Caco-2 (cell line): ENCODE measurements around the gene TSC22D2. TPM values are rescaled to one million over a fixed set of nuclear protein-coding genes. Genes with fewer than 3 reads are reported as not detected.

Source experiments
- BruUV-seq: library from RNA; stranded (reverse); fragments of 400-500 nt; replicated peaks from 2 replicates; lab custom pipeline; 2021; lab: Mats Ljungman, UMichigan
- CTCF ChIA-PET: fragments of 300-600 bp; sonication (Branson Sonifier 250); formaldehyde crosslinking; loops from one replicate; lab custom pipeline; 2022; ENCODE audit warnings: antibody characterized with exemption; lab: Charles Lee
- POLR2A ChIA-PET: fragments of 300-600 bp; sonication (Branson Sonifier 250); formaldehyde crosslinking; loops from one replicate; lab custom pipeline; 2022; ENCODE audit warnings: antibody characterized with exemption; lab: Charles Lee
- DNase-seq, 2 experiments: peaks; one replicate each; pipeline versions ENCODE4 v3.0.0 to v3.0.0-alpha.2; 2020 to 2022
- H3K27me3 ChIP-seq: replicated peaks from 2 replicates; pipeline ENCODE4 v1.6.0; 2011; ENCODE audit warnings: low read length; ENCODE audit not compliant: control insufficient read depth, insufficient read depth
- H3K36me3 ChIP-seq: 2 replicates; pipeline ENCODE4 v1.5.1; 2011; ENCODE audit warnings: low read length; ENCODE audit not compliant: control insufficient read depth, insufficient read depth
- H3K4me1 ChIP-seq: fragments of 250-450 bp; sonication (Bioruptor Pico); 2 replicates; pipeline ENCODE4 v1.5.1; 2020; ENCODE audit warnings: mild to moderate bottlenecking
- H3K4me3 ChIP-seq: 2 replicates; pipeline ENCODE4 v1.5.1; 2011; ENCODE audit warnings: low read depth, mild to moderate bottlenecking, control low read depth, low read length
- H3K9me3 ChIP-seq: fragments of 250-450 bp; sonication (Bioruptor Pico); 2 replicates; pipeline ENCODE4 v1.5.1; 2020; ENCODE audit warnings: mild to moderate bottlenecking, moderate library complexity
- H3K27ac Mint-ChIP-seq: one replicate; pipeline ENCODE4 v1.8.0; 2022; ENCODE audit warnings: mixed read lengths; ENCODE audit not compliant: unreplicated experiment
- H3K27me3 Mint-ChIP-seq: one replicate; pipeline ENCODE4 v1.8.0; 2022; ENCODE audit warnings: mixed read lengths; ENCODE audit not compliant: insufficient read depth, unreplicated experiment
- H3K36me3 Mint-ChIP-seq: one replicate; pipeline ENCODE4 v1.8.0; 2022; ENCODE audit warnings: mild to moderate bottlenecking, mixed read lengths; ENCODE audit not compliant: insufficient read depth, unreplicated experiment
- H3K4me1 Mint-ChIP-seq: one replicate; pipeline ENCODE4 v1.8.0; 2022; ENCODE audit warnings: low read depth, mixed read lengths; ENCODE audit not compliant: unreplicated experiment
- H3K4me3 Mint-ChIP-seq: one replicate; pipeline ENCODE4 v1.8.0; 2022; ENCODE audit warnings: mild to moderate bottlenecking, moderate library complexity, mixed read lengths; ENCODE audit not compliant: unreplicated experiment
- H3K9me3 Mint-ChIP-seq: one replicate; pipeline ENCODE4 v1.8.0; 2022; ENCODE audit warnings: mixed read lengths; ENCODE audit not compliant: unreplicated experiment
- CTCF ChIP-seq, 2 experiments: fragments of 200-600 bp in 1 of 2; IDR thresholded peaks; 1 replicate in 1 of 2; 2 replicates in 1 of 2; pipeline versions ENCODE4 v1.5.1 to v1.8.0; 2011 to 2022; ENCODE audit warnings: antibody characterized with exemption in 1 of 2, control low read depth in 1 of 2, inconsistent platforms in 1 of 2, low read depth in 1 of 2, low read length in 1 of 2, mild to moderate bottlenecking in 1 of 2, moderate library complexity in 1 of 2; ENCODE audit not compliant: insufficient read depth in 1 of 2, severe bottlenecking in 1 of 2, unreplicated experiment in 1 of 2
- intact Hi-C: fragments of 100-400 bp; cut with micrococcal nuclease; formaldehyde crosslinking; loops from one replicate; pipeline ENCODE4 v1.10.0; 2022; ENCODE audit not compliant: unreplicated experiment
- total RNA-seq: library from RNA; stranded (reverse); gene quantifications from 2 replicates; pipeline ENCODE4 v1.2.3, GENCODE V29; 2022

TSC22D2 gene
- total RNA-seq, 1 experiment from 2014 or later = 30.8 TPM

GRCh38 chr3:150464684-150465083 is 56.6 kb downstream of the TSC22D2 start:
- Histone ChIP-seq H3K4me3 (no peak overlapping the region), H3K27me3 (no peaks in the 10 kb centered on the region), H3K36me3 (no peaks in the 10 kb centered on the region), H3K9me3 (no peaks in the 10 kb centered on the region), H3K4me1 (peaks cover 8% of the 10 kb centered on the region)
- ChIA-PET CTCF (no interaction called here), POLR2A (no interaction called here)
- H3K27ac Mint-ChIP-seq = no peak overlapping the region
- peaks cover 17% of the 10 kb centered on the region for H3K4me1 Mint-ChIP-seq
- H3K9me3 Mint-ChIP-seq = no peaks in the 10 kb centered on the region
- no TSS peak for BruUV-seq
- no peak for TF ChIP-seq CTCF (IDR thresholded peaks at IDR 0.05; ENCODE audit: insufficient read depth in 1 of 2, low read depth in 1 of 2, low read length in 1 of 2, severe bottlenecking in 1 of 2, unreplicated experiment in 1 of 2)
- peaks cover 15% of the 10 kb centered on the region for H3K36me3 Mint-ChIP-seq
- no peaks in the 10 kb centered on the region for H3K27me3 Mint-ChIP-seq
- H3K4me3 Mint-ChIP-seq = no peak overlapping the region
- intact Hi-C loops = no loop called here
- DNase-seq = no peak

GRCh38 chr3:150467381-150467780 is 59.3 kb downstream of the TSC22D2 start:
- H3K4me3 ChIP-seq = no peak overlapping the region
- ChIA-PET POLR2A (no interaction called here), CTCF (no interaction called here)
- no peak for DNase-seq
- no peak for TF ChIP-seq CTCF (IDR thresholded peaks at IDR 0.05; ENCODE audit: insufficient read depth in 1 of 2, low read depth in 1 of 2, low read length in 1 of 2, severe bottlenecking in 1 of 2, unreplicated experiment in 1 of 2)
- H3K9me3 ChIP-seq = no peaks in the 10 kb centered on the region
- no peaks in the 10 kb centered on the region for H3K27me3 ChIP-seq
- Mint-ChIP-seq H3K36me3 (peaks cover 9% of the 10 kb centered on the region), H3K27me3 (no peaks in the 10 kb centered on the region), H3K9me3 (no peaks in the 10 kb centered on the region), H3K27ac (no peak overlapping the region), H3K4me3 (no peak overlapping the region), H3K4me1 (peaks cover 23% of the 10 kb centered on the region)
- intact Hi-C loops = no loop called here
- peaks cover 27% of the 10 kb centered on the region for H3K4me1 ChIP-seq
- BruUV-seq = no TSS peak
- no peaks in the 10 kb centered on the region for H3K36me3 ChIP-seq

- Mint-ChIP-seq H3K9me3 (no peaks in the 10 kb centered on the region), H3K4me3 (peak overlapping the region; percentile 39), H3K27ac (peak overlapping the region; percentile 94), H3K4me1 (peaks cover 25% of the 10 kb centered on the region), H3K36me3 (peaks cover 6% of the 10 kb centered on the region), H3K27me3 (no peaks in the 10 kb centered on the region)
- CTCF ChIA-PET = interaction anchor here (0.7 kb wide), 1 partner anchor 17 kb away, joined by 3 read pairs; no protein-coding TSS in a partner anchor
- peak; percentile 43 to 53 for DNase-seq
- Histone ChIP-seq H3K9me3 (no peaks in the 10 kb centered on the region), H3K27me3 (no peaks in the 10 kb centered on the region), H3K4me3 (no peak overlapping the region), H3K36me3 (no peaks in the 10 kb centered on the region), H3K4me1 (peaks cover 33% of the 10 kb centered on the region)
- no peak for TF ChIP-seq CTCF (IDR thresholded peaks at IDR 0.05; ENCODE audit: insufficient read depth in 1 of 2, low read depth in 1 of 2, low read length in 1 of 2, severe bottlenecking in 1 of 2, unreplicated experiment in 1 of 2)
- TSS peak; percentile 50 for BruUV-seq
- POLR2A ChIA-PET = interaction anchor here (0.6 kb wide), 1 partner anchor 63 kb away, joined by 4 read pairs; no protein-coding TSS in a partner anchor
- intact Hi-C loops = no loop called here
Observed at GRCh38 chr3:150469031-150469930, 61.2 kb downstream of the TSC22D2 start.
